GM19043 (cell line): ENCODE results near the gene INO80D.

ENCODE experiments used
- ATAC-seq: cut with Tn5 transposase; IDR thresholded peaks from one replicate; pipeline ENCODE4 v1.9.1; 2021; ENCODE audit warnings: low read depth; ENCODE audit not compliant: unreplicated experiment

The INO80D gene

GRCh38 chr2:205947621-205948495 is 138.1 kb downstream of the INO80D start:
- peak; percentile 73 for ATAC-seq

DNA sequence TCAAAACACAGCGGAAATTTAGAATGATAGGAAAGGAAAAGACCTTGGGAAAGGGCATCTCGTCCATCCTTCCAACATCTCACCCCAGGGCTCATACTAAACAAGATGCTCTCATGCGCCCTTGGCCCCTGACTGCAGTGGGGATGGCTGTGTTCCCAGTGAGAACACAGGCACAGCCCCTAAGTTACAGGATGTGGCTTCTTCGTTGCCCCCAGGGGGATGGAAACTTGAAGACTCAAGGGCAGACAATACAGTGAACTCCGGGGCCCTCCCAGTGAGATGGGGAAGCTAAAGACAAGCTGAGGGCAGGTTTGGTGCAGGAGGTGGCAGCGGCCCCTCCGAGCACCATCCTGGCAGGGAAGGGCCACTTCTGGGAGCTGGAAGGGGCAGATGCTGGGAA is 139.7 kb downstream of the INO80D start:
- ATAC-seq: no peak
